GM18511 (cell line): Measurements from ENCODE around the gene RASIP1.
"Not testable (repeated sequence)": the region's sequence is repeated elsewhere in the genome, so short reads cannot be mapped to it uniquely, and the experiment has no call there.

Source experiments
- ATAC-seq: cut with Tn5 transposase; IDR thresholded peaks from one replicate; pipeline ENCODE4 v1.9.1; 2021; ENCODE audit warnings: mild to moderate bottlenecking, moderate library complexity; ENCODE audit not compliant: unreplicated experiment

The RASIP1 gene, protein sequence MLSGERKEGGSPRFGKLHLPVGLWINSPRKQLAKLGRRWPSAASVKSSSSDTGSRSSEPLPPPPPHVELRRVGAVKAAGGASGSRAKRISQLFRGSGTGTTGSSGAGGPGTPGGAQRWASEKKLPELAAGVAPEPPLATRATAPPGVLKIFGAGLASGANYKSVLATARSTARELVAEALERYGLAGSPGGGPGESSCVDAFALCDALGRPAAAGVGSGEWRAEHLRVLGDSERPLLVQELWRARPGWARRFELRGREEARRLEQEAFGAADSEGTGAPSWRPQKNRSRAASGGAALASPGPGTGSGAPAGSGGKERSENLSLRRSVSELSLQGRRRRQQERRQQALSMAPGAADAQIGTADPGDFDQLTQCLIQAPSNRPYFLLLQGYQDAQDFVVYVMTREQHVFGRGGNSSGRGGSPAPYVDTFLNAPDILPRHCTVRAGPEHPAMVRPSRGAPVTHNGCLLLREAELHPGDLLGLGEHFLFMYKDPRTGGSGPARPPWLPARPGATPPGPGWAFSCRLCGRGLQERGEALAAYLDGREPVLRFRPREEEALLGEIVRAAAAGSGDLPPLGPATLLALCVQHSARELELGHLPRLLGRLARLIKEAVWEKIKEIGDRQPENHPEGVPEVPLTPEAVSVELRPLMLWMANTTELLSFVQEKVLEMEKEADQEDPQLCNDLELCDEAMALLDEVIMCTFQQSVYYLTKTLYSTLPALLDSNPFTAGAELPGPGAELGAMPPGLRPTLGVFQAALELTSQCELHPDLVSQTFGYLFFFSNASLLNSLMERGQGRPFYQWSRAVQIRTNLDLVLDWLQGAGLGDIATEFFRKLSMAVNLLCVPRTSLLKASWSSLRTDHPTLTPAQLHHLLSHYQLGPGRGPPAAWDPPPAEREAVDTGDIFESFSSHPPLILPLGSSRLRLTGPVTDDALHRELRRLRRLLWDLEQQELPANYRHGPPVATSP

GRCh38 chr19:48740164-48740972 lies at the start of gene RASIP1:
TSS of gene RASIP1 (minus strand) at chr19:48740610. CDS start at chr19:48740282, 328 bp downstream.
- no peak for ATAC-seq

DNA sequence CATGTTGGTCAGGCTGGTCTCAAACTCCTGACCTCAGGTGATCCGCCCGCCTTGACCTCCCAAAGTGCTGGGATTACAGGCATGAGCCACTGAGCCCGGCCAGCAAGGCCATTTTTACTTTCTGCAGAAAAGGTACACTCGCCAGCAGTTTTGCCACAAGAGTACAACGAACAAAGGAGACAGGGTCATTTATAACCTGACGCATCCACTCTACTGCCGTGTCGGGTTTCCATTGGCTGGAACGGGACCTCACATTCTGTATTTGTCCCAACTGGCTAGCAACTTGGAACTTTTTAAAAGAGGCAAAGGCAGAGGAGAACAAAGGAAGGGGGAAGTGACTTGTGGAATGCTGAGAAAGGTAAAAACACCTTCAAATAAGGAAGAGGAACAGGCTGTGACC lies 46.9 kb upstream of the RASIP1 start:
- not testable (repeated sequence) for ATAC-seq

DNA sequence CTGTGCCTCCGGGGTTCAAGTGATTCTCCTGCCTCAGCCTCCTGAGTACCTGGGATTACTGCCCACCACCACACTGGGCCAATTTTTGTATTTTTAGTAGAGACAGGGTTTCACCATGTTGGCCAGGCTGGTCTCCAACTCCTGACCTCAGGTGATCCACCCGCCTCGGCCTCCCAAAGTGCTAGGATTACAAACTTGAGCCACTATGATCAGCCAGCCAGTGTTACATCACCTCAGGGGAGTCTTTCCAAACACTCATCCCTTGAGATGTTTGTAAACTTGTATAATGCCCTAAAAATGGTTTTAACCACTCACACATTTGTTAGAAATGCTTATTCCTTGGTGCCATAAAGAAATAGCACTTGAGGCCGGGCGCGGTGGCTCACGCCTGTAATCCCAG lies 46.0 kb upstream of the RASIP1 start:
- not testable (repeated sequence) for ATAC-seq

DNA sequence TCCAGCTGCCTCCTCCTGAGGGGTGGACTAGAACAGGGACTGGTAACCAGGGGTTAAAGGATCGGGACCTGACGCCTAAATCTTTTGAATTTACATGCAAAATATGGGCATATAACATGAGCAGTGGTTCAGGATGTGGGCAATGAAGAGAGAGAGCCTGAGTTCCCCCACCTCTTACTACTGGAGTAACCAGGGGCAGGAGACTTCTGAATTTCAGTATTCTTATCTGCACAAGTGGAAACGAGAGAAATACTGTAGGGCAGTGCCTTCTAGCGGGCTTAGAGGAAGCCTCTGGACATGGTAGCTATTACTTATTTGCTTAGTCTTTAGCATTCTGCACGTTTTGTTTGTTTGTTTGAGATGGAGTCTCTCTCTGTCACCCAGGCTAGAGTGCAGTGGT lies 44.1 kb upstream of the RASIP1 start:
- ATAC-seq = no peak

DNA sequence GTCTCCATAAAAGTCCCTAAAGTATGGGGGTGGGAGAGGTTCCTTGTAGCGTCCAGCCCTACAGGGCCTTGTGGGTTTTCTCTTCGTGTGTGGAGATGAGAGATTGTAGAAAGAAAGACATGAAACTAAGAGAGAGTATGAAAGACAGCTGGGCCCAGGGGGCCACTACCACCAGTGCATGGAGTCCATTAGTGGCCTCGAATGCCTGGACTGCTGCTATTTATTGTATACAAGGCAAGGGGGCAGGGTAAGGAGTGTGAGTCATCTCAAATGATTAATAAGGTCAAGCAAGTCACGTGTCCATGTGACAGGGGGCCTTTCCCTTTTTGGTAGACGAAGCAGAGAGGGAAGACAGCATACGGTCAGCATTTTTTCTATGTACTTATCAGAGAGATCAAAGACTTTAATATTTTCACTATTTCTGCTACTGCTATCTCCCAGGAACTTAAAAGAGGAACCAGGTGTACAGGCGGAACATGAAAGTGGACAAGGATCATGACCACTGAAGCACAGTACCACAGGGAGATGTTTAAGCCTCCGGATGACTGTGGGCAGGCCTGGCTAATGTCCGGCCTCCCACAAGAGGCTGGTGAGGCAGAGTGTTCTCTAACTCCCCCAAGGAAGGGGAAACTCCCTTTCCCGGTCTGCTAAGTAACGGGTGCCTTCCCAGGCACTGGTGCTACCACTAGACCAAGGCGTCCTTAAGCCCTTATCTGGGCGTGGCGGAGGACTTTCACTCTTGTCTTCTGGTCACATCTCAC lies 40.4 kb upstream of the RASIP1 start:
- no peak for ATAC-seq

DNA sequence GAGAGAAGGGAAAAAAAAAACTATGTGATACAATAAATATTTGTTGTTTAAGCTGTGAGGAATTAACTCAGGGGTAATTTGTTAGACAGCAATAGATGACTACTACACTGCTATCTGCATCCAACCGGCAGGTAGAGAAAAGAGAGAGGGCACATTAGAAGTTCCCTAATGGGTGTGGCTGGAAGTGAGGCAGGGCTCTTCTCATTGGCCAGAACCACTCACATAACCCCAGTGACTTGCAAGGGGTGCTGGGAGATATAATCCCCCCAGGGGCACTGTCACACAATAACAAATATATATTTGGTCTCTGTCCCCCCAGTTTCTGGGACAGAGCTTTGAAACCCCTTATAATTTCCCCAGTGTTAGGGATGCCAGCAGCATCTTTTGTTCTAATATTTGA lies 39.2 kb upstream of the RASIP1 start:
- ATAC-seq = no peak

- ATAC-seq = no peak
These were observed 37.3 kb upstream of the RASIP1 start for GRCh38 chr19:48777720-48778119.

DNA sequence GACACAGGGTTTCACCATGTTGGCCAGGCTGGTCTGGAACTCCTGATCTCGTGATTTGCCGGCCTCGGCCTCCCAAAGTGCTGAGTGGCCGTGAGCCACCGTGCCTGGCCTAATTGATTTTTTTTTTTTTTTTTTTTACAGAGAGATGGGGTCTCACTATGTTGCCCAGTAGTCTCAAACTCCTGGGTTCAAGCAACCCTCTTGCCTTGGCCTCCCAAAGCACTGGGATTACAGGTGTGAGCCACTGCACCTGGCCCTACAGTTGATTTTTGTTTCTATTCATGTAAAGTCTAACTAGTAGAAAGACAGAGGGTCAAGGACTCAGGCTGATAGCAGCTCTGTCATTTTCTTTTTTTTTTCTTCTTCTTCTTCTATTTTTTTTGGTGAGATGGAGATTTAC lies 36.7 kb upstream of the RASIP1 start:
- ATAC-seq = no peak

DNA sequence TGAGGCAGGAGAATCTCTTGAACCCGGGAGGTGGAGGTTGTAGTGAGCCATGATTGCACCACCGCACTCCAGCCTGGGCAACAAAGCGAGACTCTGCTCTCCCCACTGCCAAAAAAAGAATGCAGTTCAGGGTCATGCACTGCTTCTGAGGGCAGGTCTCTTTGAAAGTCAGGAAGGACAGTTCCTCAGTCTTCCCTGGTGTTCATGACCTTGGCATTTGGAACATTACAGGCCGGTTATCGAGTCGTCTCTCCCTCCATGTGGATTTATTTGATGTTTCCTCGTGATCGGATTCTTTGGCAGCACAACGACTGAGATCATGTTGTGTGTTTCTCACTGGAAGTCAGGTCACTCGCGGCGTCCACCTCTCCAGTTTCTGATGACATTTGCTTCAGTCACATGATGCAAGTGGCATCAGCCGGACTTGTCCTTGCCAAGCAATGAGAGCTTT lies 32.1 kb upstream of the RASIP1 start:
- no peak for ATAC-seq

- ATAC-seq = no peak
These were observed 30.5 kb upstream of the RASIP1 start for GRCh38 chr19:48770734-48771472.

- no peak for ATAC-seq
These were observed 29.9 kb upstream of the RASIP1 start for GRCh38 chr19:48770266-48770665.

- ATAC-seq = no peak
These were observed 28.7 kb upstream of the RASIP1 start for GRCh38 chr19:48768994-48769713.

DNA sequence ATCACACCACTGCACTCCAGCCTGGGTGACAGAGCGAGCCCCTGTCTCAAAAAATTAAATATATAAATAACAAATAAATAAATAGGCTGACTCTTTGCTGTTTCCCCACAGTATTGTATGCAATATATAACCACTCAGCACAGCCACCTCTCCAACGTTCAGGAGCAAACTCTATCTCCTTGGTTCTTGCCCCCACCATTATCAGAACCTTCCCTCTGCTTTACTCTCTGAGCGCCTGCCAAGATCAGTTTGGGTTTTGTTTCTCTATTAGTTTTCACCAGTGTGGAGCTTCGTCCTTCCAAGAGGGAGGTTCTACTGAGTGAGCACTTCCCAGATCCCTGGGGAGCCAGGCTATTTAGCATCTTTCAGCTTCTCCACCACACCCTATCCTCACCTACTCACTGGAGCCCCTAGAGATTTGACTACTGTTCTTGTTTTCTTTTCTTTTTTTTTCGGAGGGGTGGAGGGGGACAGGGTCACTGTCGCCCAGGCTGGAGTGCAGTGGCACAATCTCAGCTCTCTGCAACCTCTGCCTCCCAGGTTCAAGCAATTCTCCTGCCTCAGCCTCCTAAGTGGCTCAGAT lies 27.9 kb upstream of the RASIP1 start:
- ATAC-seq = not testable (repeated sequence)

GRCh38 chr19:48765816-48766215 lies 25.4 kb upstream of the RASIP1 start:
- not testable (repeated sequence) for ATAC-seq

- ATAC-seq = no peak
These were observed 20.2 kb upstream of the RASIP1 start for GRCh38 chr19:48760504-48761205.

DNA sequence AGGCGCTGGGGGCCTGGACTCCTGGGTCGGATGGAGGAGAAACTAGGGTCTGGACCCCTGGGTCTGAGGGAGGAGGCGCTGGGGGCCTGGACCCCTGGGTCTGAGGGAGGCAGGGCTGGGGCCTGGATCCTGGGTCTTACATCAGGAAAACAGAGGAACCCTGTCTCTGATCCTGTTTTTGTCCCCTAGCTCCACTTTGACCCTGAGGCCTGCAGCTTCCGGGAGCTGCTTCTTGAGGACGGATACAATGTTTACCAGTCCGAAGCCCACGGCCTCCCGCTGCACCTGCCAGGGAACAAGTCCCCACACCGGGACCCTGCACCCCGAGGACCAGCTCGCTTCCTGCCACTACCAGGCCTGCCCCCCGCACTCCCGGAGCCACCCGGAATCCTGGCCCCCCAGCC lies 17.3 kb upstream of the RASIP1 start:
- ATAC-seq = no peak

DNA sequence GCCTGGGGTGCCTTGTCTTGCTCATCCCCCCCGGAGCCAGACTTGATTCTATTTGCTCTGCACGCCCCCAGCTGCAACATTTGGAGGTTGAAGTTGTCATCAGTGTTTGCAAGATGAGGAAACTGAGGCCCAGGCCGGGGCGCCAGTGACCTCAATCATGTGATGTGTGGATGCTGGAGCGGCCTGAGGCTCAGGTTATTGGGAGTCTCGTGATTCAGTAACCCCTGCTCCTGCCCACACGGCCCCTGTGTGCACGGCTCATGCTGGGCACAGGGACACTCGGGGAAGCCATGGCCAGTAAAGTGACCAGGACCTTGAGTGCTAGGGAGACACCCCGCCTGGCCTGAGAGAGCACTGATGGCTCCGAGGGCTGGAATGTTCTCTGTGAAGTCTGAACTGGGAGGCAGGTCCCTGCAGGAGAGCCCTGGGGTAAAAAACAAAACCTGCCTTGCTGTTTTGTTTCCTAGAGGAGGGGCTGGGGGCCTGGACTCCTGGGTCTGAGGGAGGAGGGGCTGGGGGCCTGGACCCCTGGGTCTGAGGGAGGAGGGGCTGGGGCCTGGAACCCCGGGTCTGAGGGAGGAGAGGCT lies 16.8 kb upstream of the RASIP1 start:
- ATAC-seq = no peak
